GM23338 (cell line): ENCODE measurements around the gene OR4F15. TPM values are rescaled to one million over a fixed set of nuclear protein-coding genes. Genes with fewer than 3 reads are reported as not detected.
"Not testable (repeated sequence)": the region's sequence is repeated elsewhere in the genome, so short reads cannot be mapped to it uniquely, and the experiment has no call there.

Experiments
- ATAC-seq: fragments of 200-7000 bp; cut with Tn5 transposase; 3 replicates; pipeline ENCODE4 v1.9.1; 2020
- DNase-seq: peaks from one replicate; pipeline ENCODE4 v3.0.0-alpha.2; 2015; ENCODE audit warnings: low spot score
- H2AFZ ChIP-seq: fragments of 200-600 bp; sonication (generic); 2 replicates; pipeline ENCODE4 v1.8.0; 2016; ENCODE audit warnings: antibody characterized with exemption, mild to moderate bottlenecking, moderate library complexity
- H3F3A ChIP-seq: fragments of 200-600 bp; sonication (generic); replicated peaks from 2 replicates; pipeline ENCODE4 v1.8.0; 2017; ENCODE audit warnings: antibody characterized with exemption, mixed run types, low read depth
- H3K27ac ChIP-seq: fragments of 200-600 bp; sonication (generic); 2 replicates; pipeline ENCODE4 v1.6.1; 2016; ENCODE audit warnings: low read depth
- H3K27me3 ChIP-seq: fragments of 200-600 bp; sonication (generic); 2 replicates; pipeline ENCODE4 v1.8.0; 2016; ENCODE audit warnings: mild to moderate bottlenecking, mixed run types, moderate library complexity; ENCODE audit not compliant: insufficient read depth
- H3K36me3 ChIP-seq: fragments of 200-600 bp; sonication (generic); 2 replicates; pipeline ENCODE4 v1.8.0; 2016; ENCODE audit warnings: mild to moderate bottlenecking; ENCODE audit not compliant: insufficient read depth
- H3K4me1 ChIP-seq: fragments of 200-600 bp; sonication (generic); 2 replicates; pipeline ENCODE4 v1.8.0; 2016; ENCODE audit warnings: mild to moderate bottlenecking, moderate library complexity; ENCODE audit not compliant: insufficient read depth
- H3K4me2 ChIP-seq: fragments of 200-600 bp; sonication (generic); 2 replicates; pipeline ENCODE4 v1.7.1; 2017; ENCODE audit warnings: mixed run types
- H3K4me3 ChIP-seq: fragments of 200-600 bp; sonication (generic); 2 replicates; pipeline ENCODE4 v1.6.1; 2016; ENCODE audit warnings: mixed run types
- H3K79me2 ChIP-seq: fragments of 200-600 bp; sonication (generic); replicated peaks from 2 replicates; pipeline ENCODE4 v1.8.0; 2017; ENCODE audit warnings: mild to moderate bottlenecking; ENCODE audit not compliant: insufficient read depth
- H3K9me2 ChIP-seq: fragments of 200-600 bp; sonication (generic); 2 replicates; pipeline ENCODE4 v1.8.0; 2017; ENCODE audit not compliant: insufficient read depth
- H4K20me1 ChIP-seq: fragments of 200-600 bp; sonication (generic); replicated peaks from 2 replicates; pipeline ENCODE4 v1.8.0; 2017; ENCODE audit warnings: mild to moderate bottlenecking; ENCODE audit not compliant: insufficient read depth
- H3K27ac Mint-ChIP-seq: 2 replicates; pipeline ENCODE4 v1.8.0; 2020; ENCODE audit warnings: inconsistent platforms, mild to moderate bottlenecking, moderate library complexity, mixed read lengths
- H3K27me3 Mint-ChIP-seq: 3 replicates; pipeline ENCODE4 v1.8.0; 2022; ENCODE audit warnings: low read depth, mild to moderate bottlenecking, moderate library complexity, mixed read lengths, inconsistent platforms; ENCODE audit not compliant: insufficient read depth, poor library complexity
- H3K36me3 Mint-ChIP-seq: 3 replicates; pipeline ENCODE4 v1.8.0; 2021; ENCODE audit warnings: low read depth, mild to moderate bottlenecking, inconsistent platforms, moderate library complexity, mixed read lengths
- H3K4me1 Mint-ChIP-seq: 3 replicates; pipeline ENCODE4 v1.8.0; 2020; ENCODE audit warnings: mild to moderate bottlenecking, inconsistent platforms, mixed read lengths
- H3K4me3 Mint-ChIP-seq: 3 replicates; pipeline ENCODE4 v1.8.0; 2021; ENCODE audit warnings: moderate library complexity, mild to moderate bottlenecking, inconsistent platforms, mixed read lengths
- H3K9me3 Mint-ChIP-seq: 3 replicates; pipeline ENCODE4 v1.8.0; 2020; ENCODE audit warnings: moderate library complexity, mild to moderate bottlenecking, inconsistent platforms, mixed read lengths
- polyA plus RNA-seq: library from polyadenylated mRNA; unstranded; fragments of >200 nt; fragmentation: Nextera tagmentation; extraction: Ambion mirVana; gene quantifications from 2 replicates; pipeline ENCODE4 v1.2.1, GENCODE V29; 2016
- total RNA-seq: library from RNA; depleted of rRNA; stranded (reverse); fragments of >200 nt; shearing (Covaris generic); gene quantifications from 2 replicates; pipeline ENCODE4 v1.2.3, GENCODE V29; 2014

The OR4F15 gene
- total and polyA plus RNA-seq, 2 experiments from 2014 or later, result not detected

DNA sequence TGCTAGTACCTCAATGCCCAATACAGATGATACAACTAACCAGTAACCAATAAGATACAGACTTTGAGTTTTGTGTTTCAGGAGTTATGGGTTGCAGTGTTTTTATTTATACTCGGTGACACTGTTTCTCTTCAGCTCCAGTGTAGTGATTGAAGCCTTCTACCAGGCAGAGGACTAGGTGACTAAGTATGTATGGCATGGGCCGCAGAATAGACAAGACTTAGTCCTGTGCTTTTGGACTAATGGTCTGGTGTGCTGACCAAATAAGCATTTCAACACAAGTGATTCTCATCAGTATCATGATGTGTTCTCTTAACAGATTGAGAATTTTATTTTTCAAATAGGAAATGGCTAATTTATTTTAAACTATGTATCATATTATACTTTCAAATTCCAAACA is 24.0 kb upstream of the OR4F15 start:
- H3K4me1 Mint-ChIP-seq, H3F3A ChIP-seq, H4K20me1 ChIP-seq, H3K36me3 Mint-ChIP-seq, H3K27ac Mint-ChIP-seq, H3K9me2 ChIP-seq, H3K4me2 ChIP-seq, H3K9me3 Mint-ChIP-seq, DNase-seq, H3K36me3 ChIP-seq, H3K27me3 ChIP-seq, H3K4me1 ChIP-seq, ATAC-seq, H3K79me2 ChIP-seq, H3K27ac ChIP-seq, H3K27me3 Mint-ChIP-seq, H3K4me3 ChIP-seq, H2AFZ ChIP-seq, H3K4me3 Mint-ChIP-seq: not testable (repeated sequence)

DNA sequence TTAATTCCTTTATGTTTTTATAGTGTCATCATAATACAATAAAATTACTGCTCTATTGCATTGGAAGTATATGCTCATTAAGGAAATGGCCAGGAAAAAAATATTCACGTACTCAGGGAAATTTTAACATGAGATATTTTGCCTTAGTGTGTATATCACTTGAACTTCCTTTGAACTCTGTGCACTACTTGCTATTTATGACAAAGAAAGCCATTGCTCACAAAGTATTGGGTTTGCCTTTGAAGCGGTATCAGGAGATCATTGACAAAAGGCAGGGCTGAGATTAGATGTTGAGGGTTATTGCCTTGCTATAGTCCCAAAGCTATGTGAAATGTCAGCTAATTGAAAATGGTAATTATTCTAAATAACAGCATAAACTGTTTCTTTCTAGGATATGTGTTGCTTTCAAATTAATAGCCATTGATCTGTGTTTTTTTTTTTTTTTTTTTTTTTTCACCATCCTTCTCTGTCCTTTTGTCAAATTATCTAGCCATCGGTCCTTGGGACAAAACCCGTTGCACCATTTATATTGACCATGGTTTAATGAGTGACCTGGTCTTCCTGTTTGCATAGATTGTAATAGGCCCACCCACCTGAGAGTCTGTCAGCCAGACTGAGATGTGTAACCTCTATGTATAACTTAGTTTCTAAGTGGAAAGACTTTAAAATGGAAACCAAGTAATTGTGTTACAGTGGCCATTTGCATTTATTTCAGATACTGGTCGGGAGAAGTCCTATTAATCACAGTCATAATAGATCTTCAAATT is 23.3 kb upstream of the OR4F15 start:
- H3K9me2 ChIP-seq, H3F3A ChIP-seq, H3K27me3 Mint-ChIP-seq, H2AFZ ChIP-seq, H3K9me3 Mint-ChIP-seq, H3K4me1 ChIP-seq, H3K4me2 ChIP-seq, H3K36me3 Mint-ChIP-seq, H3K4me3 ChIP-seq, H3K4me3 Mint-ChIP-seq, H3K36me3 ChIP-seq, DNase-seq, H3K27ac Mint-ChIP-seq, H3K79me2 ChIP-seq, ATAC-seq, H3K4me1 Mint-ChIP-seq, H3K27ac ChIP-seq, H4K20me1 ChIP-seq, H3K27me3 ChIP-seq: not testable (repeated sequence)

DNA sequence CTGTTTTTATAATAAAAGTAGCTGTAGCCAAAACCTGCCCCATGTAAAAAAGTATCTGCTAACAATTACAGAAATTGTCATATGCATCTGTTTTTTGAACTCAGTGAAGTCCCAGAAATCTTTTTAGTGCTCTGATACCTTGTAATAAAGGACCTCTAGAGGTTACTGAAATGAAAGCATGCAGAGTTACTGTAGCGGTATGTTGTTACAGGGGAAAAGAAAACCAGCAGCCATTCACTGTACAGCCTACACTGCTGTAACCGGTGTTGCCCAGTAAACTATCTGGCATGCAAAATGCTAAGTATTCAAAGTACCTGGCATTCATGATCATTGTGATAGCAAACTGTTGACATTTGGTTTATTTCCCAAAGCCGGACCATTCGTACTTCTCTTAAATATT is 21.3 kb upstream of the OR4F15 start:
- not testable (repeated sequence) for H3K4me1 Mint-ChIP-seq

DNA sequence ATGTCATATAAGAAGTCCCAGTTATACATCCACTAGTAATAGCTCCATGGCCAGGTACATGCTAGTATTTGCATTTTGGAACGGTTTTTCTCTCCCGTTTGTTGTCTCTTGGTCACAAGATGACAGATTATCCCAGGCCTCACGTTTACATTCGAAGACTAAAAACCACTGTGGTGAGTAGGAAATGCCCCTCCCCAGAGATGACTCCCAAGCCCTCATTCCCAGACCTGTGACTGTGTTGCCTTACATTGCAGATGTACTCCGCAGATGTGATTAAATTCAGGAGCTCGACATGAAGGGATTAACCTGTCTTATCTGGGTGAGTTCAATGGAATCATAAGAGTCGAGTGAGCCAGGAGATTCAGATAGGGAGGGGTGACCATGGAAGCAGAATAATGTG is 18.0 kb upstream of the OR4F15 start:
- H3K9me3 Mint-ChIP-seq, H3K4me1 Mint-ChIP-seq, H3K79me2 ChIP-seq, DNase-seq, H3F3A ChIP-seq, H3K27ac ChIP-seq, H3K4me2 ChIP-seq, H3K4me3 Mint-ChIP-seq, H3K27me3 ChIP-seq, H3K4me1 ChIP-seq, H2AFZ ChIP-seq, H3K36me3 Mint-ChIP-seq, H3K27ac Mint-ChIP-seq, H3K27me3 Mint-ChIP-seq, H3K36me3 ChIP-seq, H3K4me3 ChIP-seq, H4K20me1 ChIP-seq, H3K9me2 ChIP-seq, ATAC-seq: not testable (repeated sequence)

More for the DNA sequence above, 21.3 kb upstream of the OR4F15 start:
- not testable (repeated sequence) for H3K79me2 ChIP-seq, H3K27ac ChIP-seq, H3K27ac Mint-ChIP-seq, DNase-seq, H3K27me3 Mint-ChIP-seq, H3K4me1 ChIP-seq, H3K36me3 Mint-ChIP-seq, H3K9me3 Mint-ChIP-seq, H3F3A ChIP-seq, H3K4me3 Mint-ChIP-seq, H3K9me2 ChIP-seq, H3K4me3 ChIP-seq, H2AFZ ChIP-seq, H3K36me3 ChIP-seq, H4K20me1 ChIP-seq, H3K4me2 ChIP-seq, H3K27me3 ChIP-seq, ATAC-seq
